Muscle layer of colon (tissue), 2 donors: ENCODE measurements around the gene SLC25A26.

Experiments
- H3K27ac ChIP-seq: one replicate; pipeline ENCODE4 v1.7.0; 2013; ENCODE audit warnings: low read depth, mild to moderate bottlenecking, low read length, moderate library complexity
- H3K27me3 ChIP-seq, 2 donors: one replicate each; pipeline ENCODE4 v1.7.0; 2013; ENCODE audit warnings: low read length in 2 of 2, mild to moderate bottlenecking in 2 of 2; ENCODE audit not compliant: insufficient read depth in 2 of 2, control insufficient read depth in 1 of 2
- H3K36me3 ChIP-seq: one replicate; pipeline ENCODE4 v1.7.0; 2013; ENCODE audit warnings: mild to moderate bottlenecking, low read length; ENCODE audit not compliant: insufficient read depth
- H3K4me1 ChIP-seq: one replicate; pipeline ENCODE4 v1.7.0; 2013; ENCODE audit warnings: mild to moderate bottlenecking, low read length; ENCODE audit not compliant: insufficient read depth
- H3K4me3 ChIP-seq, 2 donors: one replicate each; pipeline ENCODE4 v1.7.0; 2013; ENCODE audit warnings: low read length in 2 of 2, low read depth in 1 of 2, mild to moderate bottlenecking in 1 of 2, moderate library complexity in 1 of 2
- H3K9ac ChIP-seq: one replicate; pipeline ENCODE4 v1.7.0; 2013; ENCODE audit warnings: low read length
- H3K9me3 ChIP-seq: one replicate; pipeline ENCODE4 v1.7.0; 2013; ENCODE audit warnings: mild to moderate bottlenecking, low read length
- donor health status: abdominal sarcoma.
- donor health status: Adenocarcinoma of cecum.

SLC25A26 gene

DNA sequence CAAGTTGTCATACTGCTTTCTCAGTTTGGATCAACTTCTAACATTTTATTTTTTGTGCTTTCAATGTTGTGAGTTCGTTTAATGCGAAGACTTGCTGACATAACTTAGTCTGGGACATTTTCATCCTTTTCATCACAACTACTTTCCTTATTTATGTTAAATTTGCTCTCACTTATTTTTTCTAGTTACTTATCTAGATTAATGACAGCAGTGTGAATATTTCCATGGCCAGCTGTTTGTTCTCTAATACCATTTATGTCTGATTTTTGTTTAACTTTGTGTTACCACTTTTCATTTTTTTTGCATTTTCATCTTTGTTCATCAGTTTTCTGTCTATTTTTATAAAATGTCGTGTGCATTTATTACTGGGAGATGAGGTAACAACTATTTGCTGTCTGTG is 6.2 kb downstream of the SLC25A26 start:
- Histone ChIP-seq H3K9me3 (no peaks in the 10 kb centered on the region), H3K36me3 (no peaks in the 10 kb centered on the region), H3K9ac (no peak overlapping the region), H3K4me1 (no peaks in the 10 kb centered on the region), H3K27me3 (no peaks in the 10 kb centered on the region), H3K27ac (no peak overlapping the region), H3K4me3 (no peak overlapping the region)

DNA sequence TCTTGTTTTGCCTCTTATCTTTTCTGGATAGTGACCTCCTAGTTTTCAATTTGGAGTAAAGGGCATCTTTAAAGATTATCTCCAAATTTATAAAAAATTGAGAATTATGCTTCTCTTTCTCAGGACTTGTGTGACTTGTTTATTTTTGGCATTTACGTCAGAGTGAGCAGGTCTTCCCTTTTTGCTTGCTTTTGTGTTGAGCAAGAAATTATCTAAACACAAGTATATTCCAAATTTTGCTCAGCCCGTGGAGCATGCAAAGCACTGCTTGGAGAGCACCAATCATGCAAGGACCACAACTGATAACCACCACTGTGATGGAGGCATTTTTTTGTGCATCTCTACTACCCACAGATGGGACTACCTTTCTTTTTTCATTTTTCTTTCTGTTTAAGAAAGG is 7.1 kb downstream of the SLC25A26 start:
- Histone ChIP-seq H3K27ac (no peak overlapping the region), H3K9me3 (no peaks in the 10 kb centered on the region), H3K4me3 (no peak overlapping the region), H3K9ac (no peak overlapping the region), H3K4me1 (no peaks in the 10 kb centered on the region), H3K27me3 (no peaks in the 10 kb centered on the region), H3K36me3 (no peaks in the 10 kb centered on the region)

GRCh38 chr3:66228707-66229106 is 7.9 kb downstream of the SLC25A26 start:
- Histone ChIP-seq H3K27ac (no peak overlapping the region), H3K36me3 (no peaks in the 10 kb centered on the region), H3K9ac (no peak overlapping the region), H3K4me1 (no peaks in the 10 kb centered on the region), H3K4me3 (no peak overlapping the region), H3K27me3 (no peaks in the 10 kb centered on the region), H3K9me3 (no peaks in the 10 kb centered on the region)

DNA sequence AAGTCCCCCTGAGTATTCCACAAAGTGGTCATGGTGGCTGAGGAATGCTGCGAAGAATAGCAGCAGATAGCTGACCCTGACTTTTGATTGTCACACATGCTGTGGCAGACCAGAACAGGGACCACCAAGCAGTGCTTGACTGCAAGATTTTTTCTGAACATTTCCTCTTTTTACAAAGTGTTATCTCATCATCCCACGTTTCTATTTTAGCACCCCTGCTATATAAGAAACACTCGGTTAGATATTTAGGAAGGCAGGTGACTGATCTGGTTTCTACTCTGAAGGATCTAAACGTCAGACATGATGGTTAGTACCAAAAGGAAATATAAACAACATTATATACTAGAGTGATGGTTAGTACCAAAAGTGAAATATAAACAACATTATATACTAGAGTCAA is 9.1 kb downstream of the SLC25A26 start:
- Histone ChIP-seq H3K4me1 (no peaks in the 10 kb centered on the region), H3K9me3 (no peaks in the 10 kb centered on the region), H3K27me3 (no peaks in the 10 kb centered on the region), H3K36me3 (no peaks in the 10 kb centered on the region), H3K9ac (no peak overlapping the region), H3K4me3 (no peak overlapping the region), H3K27ac (no peak overlapping the region)

DNA sequence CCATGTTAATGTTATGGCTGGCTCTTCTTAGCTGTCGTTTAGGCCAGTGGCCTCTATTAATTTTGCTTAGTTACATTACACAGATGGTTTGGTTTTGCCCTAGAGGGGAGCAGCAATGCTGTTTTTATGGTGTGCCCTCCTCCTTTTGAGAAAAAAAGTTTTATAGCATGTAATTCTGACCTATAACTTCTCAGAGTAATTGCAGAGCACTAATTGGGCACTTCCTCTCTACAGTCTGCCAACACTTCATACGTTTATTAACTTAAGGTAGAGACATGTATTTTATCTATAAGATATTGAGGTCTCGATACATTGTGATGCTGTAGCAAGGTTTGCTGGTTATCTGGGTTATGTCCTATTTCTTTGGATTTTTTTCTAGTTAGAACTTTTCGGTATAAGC is 12.2 kb downstream of the SLC25A26 start:
- Histone ChIP-seq H3K27ac (no peak overlapping the region), H3K27me3 (no peaks in the 10 kb centered on the region), H3K4me3 (no peak overlapping the region), H3K4me1 (no peaks in the 10 kb centered on the region), H3K36me3 (no peaks in the 10 kb centered on the region), H3K9ac (no peak overlapping the region), H3K9me3 (no peaks in the 10 kb centered on the region)

DNA sequence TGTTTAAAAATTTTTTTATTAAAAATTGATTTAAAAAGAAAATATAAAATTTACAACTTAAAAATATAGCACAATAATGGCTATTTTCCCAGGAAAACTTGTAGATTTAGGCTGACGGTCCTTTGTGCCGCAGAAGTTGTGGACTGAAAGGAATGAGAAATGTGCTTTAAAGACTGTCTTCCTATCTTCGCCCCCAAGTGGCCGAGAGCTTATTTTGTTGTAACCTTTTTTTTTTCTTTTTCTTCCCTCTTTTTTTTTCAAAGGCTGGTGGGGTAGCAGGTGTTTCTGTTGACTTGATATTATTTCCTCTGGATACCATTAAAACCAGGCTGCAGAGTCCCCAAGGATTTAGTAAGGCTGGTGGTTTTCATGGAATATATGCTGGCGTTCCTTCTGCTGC is 15.5 kb downstream of the SLC25A26 start:
- H3K4me3 ChIP-seq: no peak overlapping the region
- no peaks in the 10 kb centered on the region for H3K4me1 ChIP-seq
- no peak overlapping the region for H3K9ac ChIP-seq
- H3K9me3 ChIP-seq: no peaks in the 10 kb centered on the region
- no peaks in the 10 kb centered on the region for H3K27me3 ChIP-seq
- no peak overlapping the region for H3K27ac ChIP-seq
- H3K36me3 ChIP-seq: no peaks in the 10 kb centered on the region

GRCh38 chr3:66237552-66237951 is 16.8 kb downstream of the SLC25A26 start:
- H3K4me1 ChIP-seq: no peaks in the 10 kb centered on the region
- no peak overlapping the region for H3K27ac ChIP-seq
- H3K27me3 ChIP-seq: no peaks in the 10 kb centered on the region
- H3K9ac ChIP-seq: no peak overlapping the region
- H3K36me3 ChIP-seq: no peaks in the 10 kb centered on the region
- no peaks in the 10 kb centered on the region for H3K9me3 ChIP-seq
- H3K4me3 ChIP-seq: no peak overlapping the region

- no peak overlapping the region for H3K4me3 ChIP-seq
- H3K27me3 ChIP-seq: no peaks in the 10 kb centered on the region
- H3K9ac ChIP-seq: no peak overlapping the region
- no peaks in the 10 kb centered on the region for H3K9me3 ChIP-seq
- H3K27ac ChIP-seq: no peak overlapping the region
- H3K4me1 ChIP-seq: no peaks in the 10 kb centered on the region
- peaks cover 8% of the 10 kb centered on the region for H3K36me3 ChIP-seq
Measured at GRCh38 chr3:66239513-66240123, 18.8 kb downstream of the SLC25A26 start.

GRCh38 chr3:66241466-66241865 is 20.7 kb downstream of the SLC25A26 start:
- Histone ChIP-seq H3K27me3 (no peaks in the 10 kb centered on the region), H3K36me3 (peaks cover 8% of the 10 kb centered on the region), H3K4me3 (no peak overlapping the region), H3K9ac (no peak overlapping the region), H3K4me1 (no peaks in the 10 kb centered on the region), H3K27ac (no peak overlapping the region), H3K9me3 (no peaks in the 10 kb centered on the region)

DNA sequence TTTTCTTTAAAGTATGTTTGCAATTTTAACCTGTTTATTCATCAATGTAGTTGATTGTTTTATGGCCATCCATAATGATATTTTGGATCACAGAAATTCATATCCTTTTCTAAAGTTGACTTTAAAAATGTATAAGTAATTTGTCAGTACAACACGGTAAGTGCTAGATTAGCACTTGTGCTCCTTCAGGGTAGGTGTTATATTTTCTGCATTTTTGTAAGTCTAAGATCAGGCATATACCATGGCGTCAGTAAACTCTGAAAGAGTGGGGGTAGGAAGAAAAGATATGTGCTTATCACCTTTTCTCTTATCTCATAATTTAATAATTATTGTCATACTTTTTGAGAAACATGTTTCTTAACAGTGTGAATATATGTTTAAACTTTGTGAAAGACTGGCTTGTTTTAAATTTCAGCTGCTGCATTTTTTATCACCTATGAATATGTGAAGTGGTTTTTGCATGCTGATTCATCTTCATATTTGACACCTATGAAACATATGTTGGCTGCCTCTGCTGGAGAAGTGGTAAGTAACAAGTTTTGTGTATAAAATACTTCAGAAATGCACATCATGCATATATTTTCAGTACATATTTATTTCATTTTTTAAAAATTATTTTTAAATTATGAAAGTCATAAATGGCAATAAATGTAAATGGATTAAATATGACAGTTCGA is 22.1 kb downstream of the SLC25A26 start:
- Histone ChIP-seq H3K9ac (no peak overlapping the region), H3K27ac (no peak overlapping the region), H3K36me3 (peaks cover 8% of the 10 kb centered on the region), H3K27me3 (no peaks in the 10 kb centered on the region), H3K4me1 (no peaks in the 10 kb centered on the region), H3K4me3 (no peak overlapping the region), H3K9me3 (no peaks in the 10 kb centered on the region)

DNA sequence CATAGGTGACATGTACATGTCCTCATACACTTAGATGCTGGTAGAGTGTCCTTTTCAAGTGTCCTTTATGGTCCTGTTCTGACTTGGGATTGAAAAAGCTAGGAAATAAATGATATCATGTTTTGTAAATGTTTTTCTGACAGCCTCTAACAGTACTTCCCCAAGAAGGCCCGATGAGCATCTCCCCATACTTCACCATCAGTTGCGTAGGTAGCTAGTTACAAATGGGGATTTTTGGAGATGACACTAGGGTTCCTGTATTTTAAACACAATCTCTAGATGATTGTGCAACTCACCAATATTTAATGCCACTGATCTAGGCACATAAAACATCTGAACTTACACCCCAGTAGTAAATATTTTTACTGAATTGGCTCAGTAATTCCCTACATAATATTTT is 27.8 kb downstream of the SLC25A26 start:
- Histone ChIP-seq H3K4me3 (no peak overlapping the region), H3K4me1 (no peaks in the 10 kb centered on the region), H3K27ac (no peak overlapping the region), H3K36me3 (peaks cover 4% of the 10 kb centered on the region), H3K27me3 (no peaks in the 10 kb centered on the region), H3K9me3 (no peaks in the 10 kb centered on the region), H3K9ac (no peak overlapping the region)
